ENCODE results near the gene NLGN1. TPM values are rescaled to one million over a fixed set of nuclear protein-coding genes. Genes with fewer than 3 reads are reported as not detected.

NLGN1 gene
- total and polyA plus RNA-seq, 2 of the 13 experiments (the other 11 are each of a cell fraction or from before 2014, with no cell fraction given): not detected

DNA sequence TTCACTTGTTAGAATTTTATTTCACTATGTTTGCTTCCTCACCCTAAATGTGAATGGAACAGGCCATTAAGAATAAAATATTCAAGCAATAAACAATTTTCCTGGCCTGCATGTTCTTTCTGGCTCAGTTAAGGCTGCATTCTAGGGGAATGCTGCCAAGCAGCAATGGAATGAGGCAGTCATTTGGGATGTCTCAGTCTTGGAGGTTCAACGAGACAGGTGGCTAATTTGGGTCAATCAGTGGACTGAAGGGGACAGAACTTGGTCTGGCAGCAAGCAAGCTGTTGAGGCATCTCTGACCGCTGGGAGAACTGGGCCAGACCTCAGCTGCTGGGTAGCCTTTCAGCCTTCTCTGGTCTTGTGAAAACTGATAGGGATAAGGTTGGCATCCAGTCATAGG, 241.6 kb downstream of the NLGN1 start (continued):
- TF ChIP-seq, protein P1, sequence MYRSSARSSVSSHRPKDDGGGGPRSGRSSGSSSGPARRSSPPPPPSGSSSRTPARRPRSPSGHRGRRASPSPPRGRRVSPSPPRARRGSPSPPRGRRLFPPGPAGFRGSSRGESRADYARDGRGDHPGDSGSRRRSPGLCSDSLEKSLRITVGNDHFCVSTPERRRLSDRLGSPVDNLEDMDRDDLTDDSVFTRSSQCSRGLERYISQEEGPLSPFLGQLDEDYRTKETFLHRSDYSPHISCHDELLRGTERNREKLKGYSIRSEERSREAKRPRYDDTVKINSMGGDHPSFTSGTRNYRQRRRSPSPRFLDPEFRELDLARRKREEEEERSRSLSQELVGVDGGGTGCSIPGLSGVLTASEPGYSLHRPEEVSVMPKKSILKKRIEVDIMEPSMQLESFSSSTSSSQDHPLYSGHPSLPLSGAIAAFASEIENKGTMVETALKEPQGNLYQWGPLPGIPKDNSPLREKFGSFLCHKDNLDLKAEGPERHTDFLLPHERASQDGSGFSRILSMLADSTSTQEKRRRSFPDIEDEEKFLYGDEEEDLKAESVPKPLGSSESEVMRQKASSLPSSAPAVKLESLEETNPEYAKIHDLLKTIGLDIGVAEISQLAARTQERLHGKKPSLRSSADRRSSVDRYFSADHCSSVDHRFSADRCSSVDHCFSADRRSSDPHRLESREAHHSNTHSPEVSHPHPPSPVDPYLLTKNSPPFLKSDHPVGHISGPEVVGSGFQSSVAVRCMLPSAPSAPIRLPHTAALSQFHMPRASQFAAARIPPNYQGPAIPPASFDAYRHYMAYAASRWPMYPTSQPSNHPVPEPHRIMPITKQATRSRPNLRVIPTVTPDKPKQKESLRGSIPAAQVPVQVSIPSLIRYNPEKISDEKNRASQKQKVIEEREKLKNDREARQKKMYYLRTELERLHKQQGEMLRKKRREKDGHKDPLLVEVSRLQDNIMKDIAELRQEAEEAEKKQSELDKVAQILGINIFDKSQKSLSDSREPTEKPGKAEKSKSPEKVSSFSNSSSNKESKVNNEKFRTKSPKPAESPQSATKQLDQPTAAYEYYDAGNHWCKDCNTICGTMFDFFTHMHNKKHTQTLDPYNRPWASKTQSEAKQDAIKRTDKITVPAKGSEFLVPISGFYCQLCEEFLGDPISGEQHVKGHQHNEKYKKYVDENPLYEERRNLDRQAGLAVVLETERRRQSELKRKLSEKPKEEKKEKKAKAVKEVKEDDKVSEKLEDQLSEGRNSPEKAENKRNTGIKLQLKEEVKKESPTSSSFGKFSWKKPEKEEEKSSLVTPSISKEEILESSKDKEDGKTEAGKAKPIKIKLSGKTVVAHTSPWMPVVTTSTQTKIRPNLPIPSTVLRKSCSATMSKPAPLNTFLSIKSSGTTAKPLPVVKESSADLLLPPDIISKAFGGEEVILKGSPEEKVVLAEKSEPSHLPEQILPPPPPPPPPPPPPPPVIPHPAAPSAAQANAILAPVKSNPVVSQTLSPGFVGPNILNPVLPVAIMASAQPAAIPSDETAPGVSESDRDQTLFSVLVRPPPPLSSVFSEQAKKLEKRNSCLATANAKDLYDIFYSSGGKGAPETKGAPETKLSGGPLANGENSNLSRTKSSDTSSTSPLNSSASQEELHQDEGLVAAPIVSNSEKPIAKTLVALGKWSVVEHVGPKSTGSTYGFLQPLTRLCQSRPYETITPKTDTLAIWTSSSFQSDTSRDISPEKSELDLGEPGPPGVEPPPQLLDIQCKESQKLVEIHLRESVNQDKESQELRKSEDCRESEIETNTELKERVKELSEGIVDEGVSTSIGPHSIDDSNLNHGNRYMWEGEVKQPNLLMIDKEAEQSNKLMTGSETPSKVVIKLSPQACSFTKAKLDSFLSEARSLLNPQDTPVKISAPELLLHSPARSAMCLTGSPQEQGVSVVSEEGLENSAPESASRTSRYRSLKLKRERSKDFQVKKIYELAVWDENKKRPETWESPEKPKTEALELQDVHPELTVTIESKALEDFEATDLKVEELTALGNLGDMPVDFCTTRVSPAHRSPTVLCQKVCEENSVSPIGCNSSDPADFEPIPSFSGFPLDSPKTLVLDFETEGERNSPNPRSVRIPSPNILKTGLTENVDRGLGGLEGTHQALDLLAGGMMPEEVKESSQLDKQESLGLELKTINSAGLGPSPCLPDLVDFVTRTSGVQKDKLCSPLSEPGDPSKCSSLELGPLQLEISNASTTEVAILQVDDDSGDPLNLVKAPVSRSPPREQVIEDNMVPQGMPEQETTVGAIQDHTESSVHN (CRISPR knock-in tag; IDR thresholded peaks at IDR 0.05): no peak
- no peak for TF ChIP-seq NPAS2 (CRISPR knock-in tag; IDR thresholded peaks at IDR 0.05; ENCODE audit: borderline replicate concordance)
- no peak for TF ChIP-seq POGZ (CRISPR knock-in tag; IDR thresholded peaks at IDR 0.05)
- TF ChIP-seq ZNF713 (CRISPR knock-in tag; IDR thresholded peaks at IDR 0.05): no peak

DNA sequence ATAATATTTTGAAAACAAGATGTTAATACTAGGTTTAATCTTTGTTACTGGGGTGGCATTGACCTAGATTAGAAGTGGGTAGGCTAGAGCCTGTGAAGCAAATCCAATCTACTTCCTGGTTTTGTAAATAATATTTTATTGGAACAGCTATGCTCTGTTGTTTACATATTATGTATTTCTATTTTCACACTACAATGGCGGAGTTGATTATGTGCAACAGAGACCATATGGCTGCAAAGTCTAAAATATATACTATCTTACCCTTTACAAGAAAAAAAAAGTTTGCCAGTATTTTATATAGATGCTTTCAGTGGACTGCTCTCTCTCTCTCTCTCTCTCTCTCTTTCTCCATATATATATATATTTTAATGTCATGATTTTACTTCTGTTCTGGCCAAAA, 244.2 kb downstream of the NLGN1 start:
- no peak for ATAC-seq
- no TSS peak for BruUV-seq (replicated peaks)
- H3K4me2 ChIP-seq (ENCODE audit: low read depth, low read length): no peak overlapping the region
- ChIA-PET POLR2A (no interaction called here), CTCF (ENCODE audit: low intra/inter-chr PET ratio, low total read pairs) (no interaction called here)
- FAIRE-seq: no peak
- no peaks in the 10 kb centered on the region for H3K79me2 ChIP-seq (ENCODE audit: insufficient read depth, low read length)
- no peak overlapping the region for H3K9ac ChIP-seq (ENCODE audit: insufficient read depth, low read depth, low read length)
- no peak overlapping the region for H3K27ac ChIP-seq (ENCODE audit: extremely low read length, insufficient read depth, low read length)
- no peak overlapping the region for H3K4me3 ChIP-seq (replicated peaks in 1 of 3; ENCODE audit: insufficient read depth in 1 of 3, low read depth in 2 of 3, low read length in 3 of 3)
- H3K4me1 ChIP-seq (ENCODE audit: insufficient read depth, low read length): no peaks in the 10 kb centered on the region
- intact Hi-C loops (cut with micrococcal nuclease; ENCODE audit: unreplicated experiment): no loop called here
- 7% methylated on average over 1 of the region's 1 CpG for WGBS (ENCODE audit: low lambda C conversion rate)
- no peak overlapping the region for H2AFZ ChIP-seq (ENCODE audit: low read length)
- no peaks in the 10 kb centered on the region for H4K20me1 ChIP-seq (ENCODE audit: insufficient read depth, low read length)
- no peaks in the 10 kb centered on the region for H3K27me3 ChIP-seq (ENCODE audit: control insufficient read depth in 1 of 2, insufficient read depth in 2 of 2, low read length in 2 of 2)
- in situ Hi-C loops (cut with HindIII; ENCODE audit: extremely low pct_ligation_motif_present, low pct_unique_long_range_greater_than_20kb): no loop called here
- H3K9me3 ChIP-seq (ENCODE audit: low read length): no peaks in the 10 kb centered on the region
- DNase-seq (ENCODE audit: low spot score): no peak
- H3K36me3 ChIP-seq (replicated peaks in 1 of 2; ENCODE audit: control insufficient read depth in 1 of 2, insufficient read depth in 2 of 2, low read length in 2 of 2): no peaks in the 10 kb centered on the region
- TF ChIP-seq ZSCAN9 (CRISPR knock-in tag; IDR thresholded peaks at IDR 0.05; ENCODE audit: borderline replicate concordance) (no peak), ZNF569 (CRISPR knock-in tag; IDR thresholded peaks at IDR 0.05; ENCODE audit: borderline replicate concordance) (no peak), ZNF484 (CRISPR knock-in tag; IDR thresholded peaks at IDR 0.05; ENCODE audit: borderline replicate concordance, low read depth) (no peak), ZNF780A (CRISPR knock-in tag; IDR thresholded peaks at IDR 0.05) (no peak), ZNF124 (CRISPR knock-in tag; IDR thresholded peaks at IDR 0.05) (no peak), PHF5A (CRISPR knock-in tag; IDR thresholded peaks at IDR 0.05; ENCODE audit: low read depth, unreplicated experiment) (no peak), PHF20 (CRISPR knock-in tag; IDR thresholded peaks at IDR 0.05) (no peak)
- TF ChIP-seq, protein P2, sequence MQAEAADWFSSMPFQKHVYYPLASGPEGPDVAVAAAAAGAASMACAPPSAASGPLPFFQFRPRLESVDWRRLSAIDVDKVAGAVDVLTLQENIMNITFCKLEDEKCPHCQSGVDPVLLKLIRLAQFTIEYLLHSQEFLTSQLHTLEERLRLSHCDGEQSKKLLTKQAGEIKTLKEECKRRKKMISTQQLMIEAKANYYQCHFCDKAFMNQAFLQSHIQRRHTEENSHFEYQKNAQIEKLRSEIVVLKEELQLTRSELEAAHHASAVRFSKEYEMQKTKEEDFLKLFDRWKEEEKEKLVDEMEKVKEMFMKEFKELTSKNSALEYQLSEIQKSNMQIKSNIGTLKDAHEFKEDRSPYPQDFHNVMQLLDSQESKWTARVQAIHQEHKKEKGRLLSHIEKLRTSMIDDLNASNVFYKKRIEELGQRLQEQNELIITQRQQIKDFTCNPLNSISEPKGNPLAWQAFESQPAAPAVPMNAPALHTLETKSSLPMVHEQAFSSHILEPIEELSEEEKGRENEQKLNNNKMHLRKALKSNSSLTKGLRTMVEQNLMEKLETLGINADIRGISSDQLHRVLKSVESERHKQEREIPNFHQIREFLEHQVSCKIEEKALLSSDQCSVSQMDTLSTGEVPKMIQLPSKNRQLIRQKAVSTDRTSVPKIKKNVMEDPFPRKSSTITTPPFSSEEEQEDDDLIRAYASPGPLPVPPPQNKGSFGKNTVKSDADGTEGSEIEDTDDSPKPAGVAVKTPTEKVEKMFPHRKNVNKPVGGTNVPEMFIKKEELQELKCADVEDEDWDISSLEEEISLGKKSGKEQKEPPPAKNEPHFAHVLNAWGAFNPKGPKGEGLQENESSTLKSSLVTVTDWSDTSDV (CRISPR knock-in tag; IDR thresholded peaks at IDR 0.05): no peak
